Endothelial cell of umbilical vein (primary cell): ENCODE measurements around the gene CXCL11.

Experiments used
- CTCF ChIP-seq, 2 donors: IDR thresholded peaks; 1 replicate in 1 of 2; 2 replicates in 1 of 2; pipeline ENCODE4 v1.5.1; 2011; ENCODE audit warnings: low read length in 2 of 2, mild to moderate bottlenecking in 2 of 2, moderate library complexity in 2 of 2, control low read depth in 1 of 2, inconsistent platforms in 1 of 2, low read depth in 1 of 2; ENCODE audit not compliant: insufficient read depth in 1 of 2; ENCODE audit errors: extremely low read depth in 1 of 2
- JUN ChIP-seq: IDR thresholded peaks from 2 replicates; pipeline ENCODE4 v1.6.1; 2011; ENCODE audit warnings: borderline replicate concordance, low read depth; ENCODE audit not compliant: insufficient read length, insufficient read depth
- MAX ChIP-seq: IDR thresholded peaks from 2 replicates; pipeline ENCODE4 v1.6.1; 2011; ENCODE audit not compliant: insufficient read depth, insufficient read length
- MYC ChIP-seq: IDR thresholded peaks from one replicate; pipeline ENCODE4 v1.6.1; 2011; ENCODE audit warnings: mild to moderate bottlenecking, low read depth, low read length
- POLR2A ChIP-seq: IDR thresholded peaks from 2 replicates; pipeline ENCODE4 v1.6.1; 2012; ENCODE audit warnings: low read depth, mild to moderate bottlenecking, control low read depth, low read length
- POLR2AphosphoS5 ChIP-seq: IDR thresholded peaks from 2 replicates; pipeline ENCODE4 v1.6.1; 2012; ENCODE audit warnings: low read depth, mild to moderate bottlenecking, control low read depth, low read length, moderate library complexity; ENCODE audit not compliant: insufficient read depth

GRCh38 chr4:76022677-76023076 lies 13.2 kb downstream of the CXCL11 start:
- TF ChIP-seq CTCF (IDR thresholded peaks at IDR 0.05; ENCODE audit: extremely low read depth in 1 of 2, insufficient read depth in 1 of 2, low read depth in 1 of 2, low read length in 2 of 2) (no peak), MYC (no peak), POLR2AphosphoS5 (no peak), POLR2A (no peak), JUN (no peak), MAX (no peak)
